Ramos (cell line): ENCODE measurements around the gene KAZN.
"Not testable (repeated sequence)": the region's sequence is repeated elsewhere in the genome, so short reads cannot be mapped to it uniquely, and the experiment has no call there.

ENCODE experiments used
- in situ Hi-C: fragments of 300-500 bp; cut with MboI; formaldehyde crosslinking; loops from one replicate; pipeline ENCODE4 v1.14.3; 2022; ENCODE audit warnings: low sequenced_read_pairs; ENCODE audit not compliant: unreplicated experiment

The KAZN gene

DNA sequence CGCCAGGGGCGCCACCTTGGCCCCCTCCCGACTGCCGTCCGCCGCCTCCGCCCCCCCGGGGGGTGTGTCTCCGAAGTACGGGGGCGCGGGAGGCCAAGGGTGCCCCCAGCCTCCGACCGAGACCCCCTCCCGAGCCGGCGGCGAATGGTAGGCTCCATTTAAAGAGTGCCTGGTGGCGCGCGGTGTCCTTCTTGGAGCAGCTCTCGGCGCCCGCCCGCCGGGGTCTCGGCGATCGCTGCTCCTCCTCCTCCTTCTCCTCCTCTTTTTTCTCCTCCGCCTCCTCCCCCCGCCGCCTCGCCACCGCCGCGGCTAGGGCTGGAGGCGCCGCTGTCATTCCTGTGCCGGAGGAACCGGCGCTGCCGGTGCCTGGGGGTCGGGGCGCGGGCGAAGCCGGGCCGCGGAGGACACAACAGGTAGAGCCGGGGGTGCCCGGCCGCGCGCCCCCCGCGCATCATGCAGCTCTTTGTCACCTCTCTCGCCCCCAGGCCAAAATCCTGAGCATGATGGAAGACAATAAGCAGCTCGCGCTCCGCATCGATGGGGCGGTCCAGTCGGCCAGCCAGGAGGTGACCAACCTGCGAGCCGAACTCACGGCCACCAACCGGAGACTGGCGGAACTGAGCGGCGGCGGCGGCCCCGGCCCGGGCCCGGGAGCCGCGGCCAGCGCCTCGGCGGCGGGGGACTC is at the start of gene KAZN:
KAZN (plus strand) TSS at position 188 of the 685 bp plus-strand sequence.
- in situ Hi-C loops, result no loop called here

DNA sequence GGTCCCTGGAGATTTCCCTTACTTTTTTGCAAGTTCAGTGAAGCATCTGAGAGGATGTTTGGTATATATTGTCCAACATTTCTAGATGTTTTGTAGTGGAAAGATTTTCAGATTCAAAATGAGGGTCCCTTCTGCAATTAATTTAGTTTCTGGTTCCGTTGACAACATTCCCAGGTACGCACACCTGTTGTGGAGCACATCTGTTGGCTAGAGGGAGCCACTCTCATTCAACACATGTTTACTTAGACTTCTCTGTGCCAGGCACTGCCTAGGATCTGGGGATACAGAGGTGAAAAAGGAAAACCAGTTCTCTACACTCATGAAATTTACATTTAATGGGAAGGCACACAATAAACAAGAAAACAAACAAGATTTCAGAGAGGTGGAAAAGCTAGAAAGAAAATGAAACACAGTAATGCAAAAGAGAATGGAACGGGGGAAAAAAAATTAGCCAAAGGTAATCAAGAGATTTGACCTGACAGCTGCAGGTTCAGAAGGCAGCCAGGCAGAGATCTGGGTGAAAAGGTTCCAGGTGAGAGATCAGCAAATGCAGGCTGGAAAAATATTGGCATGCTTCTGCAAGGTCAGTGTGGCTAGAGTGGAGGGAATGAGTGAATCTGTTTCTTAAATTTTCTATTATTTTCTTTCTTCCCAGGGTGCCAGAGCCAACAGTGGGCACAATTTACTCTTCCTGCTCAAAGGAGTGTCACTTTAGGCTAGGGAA is 48.4 kb upstream of the KAZN start:
- in situ Hi-C loops, result no loop called here

DNA sequence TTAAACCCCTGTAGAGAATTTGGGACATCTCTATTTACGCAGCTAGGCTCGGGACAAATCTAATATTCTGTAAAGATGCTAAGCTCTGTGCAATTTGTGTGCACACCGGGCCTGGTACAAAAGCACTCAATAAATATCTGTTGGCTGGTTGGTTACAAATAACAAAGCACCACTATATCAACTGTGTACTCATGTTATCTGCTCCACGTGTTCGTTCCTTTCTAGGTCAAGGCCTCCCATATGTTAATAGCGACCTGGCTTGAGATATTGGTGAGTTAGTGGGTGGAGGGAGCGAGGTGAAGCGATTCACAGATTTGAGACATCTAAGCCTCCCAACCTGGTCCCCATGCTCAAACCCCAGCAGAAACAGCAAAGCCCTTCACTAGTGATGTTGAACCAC is 47.1 kb upstream of the KAZN start:
- in situ Hi-C loops, result no loop called here

DNA sequence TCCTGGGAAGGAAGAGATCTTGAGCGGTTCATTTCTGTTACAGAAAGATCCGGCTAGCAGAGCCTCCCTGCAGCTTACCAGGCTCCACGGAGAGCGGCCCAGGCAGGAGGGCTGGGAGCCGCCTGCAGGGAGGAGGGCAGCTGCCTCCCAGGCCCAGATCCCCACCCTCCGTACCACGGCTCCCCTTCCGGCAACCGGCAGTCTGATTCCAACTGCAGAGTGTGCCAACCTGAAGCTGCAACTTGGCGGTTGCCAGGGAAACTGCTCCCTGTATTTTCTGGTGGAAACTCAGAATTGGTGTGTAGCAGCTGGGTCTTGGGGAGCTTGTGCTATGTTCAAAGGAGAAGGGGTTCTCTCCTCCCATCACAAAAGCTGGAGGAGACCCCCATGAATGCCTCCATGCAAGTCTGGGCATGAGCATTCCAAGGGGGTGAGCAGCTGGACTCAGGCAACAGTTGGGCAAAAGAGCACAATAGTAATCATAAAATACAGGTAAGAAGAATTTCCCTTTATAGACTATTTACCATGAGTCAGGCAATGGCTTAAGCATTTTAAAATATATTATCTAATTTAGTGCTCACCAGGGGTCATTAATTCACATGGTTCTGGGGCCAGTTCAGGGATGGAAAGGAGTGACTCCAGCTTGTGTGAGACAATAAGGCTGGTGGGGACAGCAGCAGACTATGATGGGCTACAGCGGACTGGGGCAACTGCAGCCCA is 46.1 kb upstream of the KAZN start:
- in situ Hi-C loops, result no loop called here

DNA sequence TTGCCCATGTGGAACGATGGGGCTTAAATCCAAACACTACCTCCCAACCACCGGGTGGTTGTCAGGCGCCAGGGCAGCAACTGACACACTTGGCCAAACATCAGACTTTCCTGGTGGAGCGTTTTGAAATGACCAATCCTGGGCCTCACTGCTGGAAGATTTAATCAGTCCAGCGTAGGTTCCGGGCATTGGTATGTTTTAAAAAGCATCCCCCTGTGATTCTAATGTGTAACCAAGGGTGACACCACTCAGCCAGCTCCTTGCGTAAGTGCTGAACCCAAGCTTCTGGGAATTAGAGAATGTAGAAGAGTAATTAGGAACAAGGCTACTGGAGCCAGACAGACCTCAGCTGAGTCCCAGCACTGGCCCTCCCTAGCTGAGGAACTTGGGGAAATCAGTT is 44.8 kb upstream of the KAZN start:
- in situ Hi-C loops, result no loop called here

DNA sequence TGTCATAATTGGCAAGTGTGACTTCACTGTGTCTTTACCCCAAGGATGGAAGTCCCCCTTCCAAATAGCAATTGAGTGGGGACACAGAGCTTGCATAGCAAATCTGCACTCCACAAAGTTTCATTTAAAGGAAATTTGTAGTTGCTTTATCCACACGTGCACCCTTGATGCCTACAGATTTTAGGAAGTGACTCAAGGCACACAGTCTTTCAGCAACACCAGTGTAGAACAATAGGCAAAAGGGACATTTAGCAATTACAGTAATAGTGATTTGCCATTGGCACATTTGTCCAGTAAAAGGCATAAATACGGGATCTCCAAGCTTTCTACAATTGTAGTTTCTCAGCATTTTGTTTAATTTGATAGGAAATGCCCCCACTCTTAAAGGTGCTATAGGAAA is 43.4 kb upstream of the KAZN start:
- in situ Hi-C loops, result no loop called here

DNA sequence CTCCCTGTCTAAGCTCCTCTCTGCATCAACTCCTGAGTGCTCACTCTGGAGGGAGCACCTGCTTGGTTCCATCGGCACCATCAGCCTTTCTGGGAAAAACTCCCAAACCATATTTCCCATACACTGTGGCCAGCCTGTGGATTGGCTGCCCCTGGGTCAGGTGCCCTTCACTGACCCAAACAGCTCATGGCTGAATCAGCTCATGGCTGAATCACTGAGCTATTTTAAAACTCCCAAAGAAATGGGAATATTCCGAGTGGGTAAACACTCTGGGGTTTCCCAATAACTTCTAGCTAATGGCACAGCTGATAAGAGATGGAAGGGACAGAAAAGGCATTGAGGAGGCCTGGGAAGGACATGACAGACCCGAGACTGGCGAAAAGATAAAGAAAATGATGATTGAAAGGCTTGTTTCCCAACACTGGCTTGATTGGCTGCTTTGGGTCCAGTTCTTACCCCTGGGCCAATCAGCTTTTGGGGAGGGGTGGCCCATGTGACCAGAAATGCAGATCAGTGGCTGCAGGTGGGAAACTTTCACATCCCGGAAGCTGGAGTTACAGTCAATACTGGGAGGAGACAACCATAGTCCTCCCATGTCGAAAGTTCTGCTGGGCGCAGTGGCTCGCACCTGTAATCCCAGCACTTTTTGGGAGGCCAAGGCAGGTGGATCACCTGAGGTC is 37.3 kb upstream of the KAZN start:
- in situ Hi-C loops, result no loop called here

DNA sequence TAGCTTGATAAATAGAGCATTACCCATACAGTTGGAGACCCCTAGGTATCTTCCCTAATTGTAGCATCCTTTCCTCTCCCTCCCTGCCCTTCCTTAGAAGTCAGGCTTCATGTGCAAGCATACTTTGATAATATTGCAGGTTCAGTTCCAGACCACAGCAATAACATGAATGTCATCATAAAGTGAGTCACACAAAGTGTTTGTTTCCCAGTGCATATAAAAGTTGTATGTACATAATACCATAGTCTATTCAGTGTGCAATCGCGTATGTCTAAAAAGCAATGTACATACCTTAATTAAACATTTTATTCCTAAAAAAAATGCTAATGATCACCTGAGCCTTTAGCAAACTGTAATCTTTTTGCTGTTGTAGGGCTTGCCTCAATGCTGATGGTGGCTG is 33.4 kb upstream of the KAZN start:
- in situ Hi-C loops, result no loop called here

DNA sequence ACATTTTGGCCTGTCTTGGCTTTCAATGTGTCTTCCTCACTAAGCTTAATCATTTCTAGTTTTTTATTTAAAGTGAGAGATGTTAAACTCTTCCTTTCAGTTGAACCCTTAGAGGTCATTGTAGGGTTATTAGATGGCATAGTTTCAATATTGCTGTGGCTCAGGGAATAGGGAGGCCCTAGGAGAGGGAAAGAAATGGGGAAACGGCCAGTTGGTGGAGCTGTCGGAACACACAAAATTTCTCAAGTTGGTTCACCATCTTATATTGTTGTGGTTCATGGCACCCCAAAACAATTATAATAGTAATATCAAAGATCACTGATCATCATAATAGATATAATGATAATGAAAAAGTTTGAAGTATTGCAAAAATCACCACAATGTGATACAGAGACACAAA is 31.4 kb upstream of the KAZN start:
- in situ Hi-C loops, result no loop called here

DNA sequence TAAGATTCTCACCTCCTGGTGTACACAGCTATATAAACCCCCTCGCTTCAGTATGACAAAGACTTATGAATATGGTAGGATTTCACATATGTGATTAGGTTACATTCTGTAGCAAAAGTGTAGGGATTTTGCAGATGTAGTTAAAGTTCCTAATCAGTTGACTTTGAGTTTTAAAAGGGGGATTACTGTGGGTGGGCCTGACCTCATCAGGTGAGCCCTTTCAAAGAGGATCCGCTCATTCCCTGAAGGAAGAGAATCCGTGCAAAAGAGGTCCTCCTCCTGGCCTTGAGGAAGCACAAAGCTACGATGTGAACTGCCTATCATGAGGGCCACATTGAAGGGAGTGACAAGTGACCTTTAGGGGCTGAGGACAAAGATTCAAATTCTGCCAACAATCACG is 30.6 kb upstream of the KAZN start:
- in situ Hi-C loops, result no loop called here

DNA sequence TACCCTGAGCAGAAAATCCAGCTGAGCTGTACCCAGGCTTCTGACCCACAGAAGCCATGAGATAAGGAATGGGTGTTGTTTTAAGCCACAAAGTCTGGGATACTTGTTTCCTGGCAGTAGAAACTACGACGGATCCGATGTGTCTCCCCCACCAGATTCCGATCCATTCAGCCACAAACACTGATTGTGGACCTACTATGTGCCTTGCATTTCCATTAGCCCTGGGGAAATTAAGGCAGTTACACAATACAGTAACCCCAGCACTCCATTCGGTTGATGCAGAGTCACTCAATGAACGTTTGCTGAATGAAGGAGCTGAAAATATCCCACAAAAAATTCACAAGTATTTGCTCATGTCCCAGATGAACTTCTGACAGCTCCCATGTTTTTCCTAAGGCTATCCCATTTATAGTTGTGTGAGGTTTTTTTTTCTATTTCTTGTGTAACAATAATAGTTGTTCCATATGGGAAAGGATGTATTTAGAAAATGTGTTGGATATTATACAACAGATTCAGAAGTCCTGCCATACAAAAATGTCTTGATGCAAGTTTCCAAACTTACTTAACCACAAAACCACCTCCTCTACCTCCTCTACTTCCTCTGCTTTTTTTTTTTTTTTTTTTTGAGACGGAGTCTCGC is 29.6 kb upstream of the KAZN start:
- in situ Hi-C loops, result no loop called here

DNA sequence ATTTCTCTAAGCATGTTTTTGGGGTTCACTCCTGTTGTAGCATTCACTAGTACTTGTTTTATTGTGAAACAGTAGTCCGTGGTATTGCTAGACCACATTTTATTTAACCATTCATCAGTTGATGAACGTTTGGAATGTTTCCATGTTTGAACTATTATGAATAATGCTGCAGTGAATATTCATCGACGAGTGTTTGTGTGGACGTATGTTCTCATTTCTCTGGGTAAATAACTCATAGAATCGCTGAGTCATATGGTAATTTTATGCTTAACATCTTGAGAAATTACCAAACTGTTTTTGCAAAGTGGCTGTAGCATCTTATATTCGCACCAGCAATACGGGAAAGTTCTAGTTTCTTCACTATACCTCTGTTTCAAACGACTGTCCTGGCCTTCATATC is 28.0 kb upstream of the KAZN start:
- in situ Hi-C loops, result no loop called here

DNA sequence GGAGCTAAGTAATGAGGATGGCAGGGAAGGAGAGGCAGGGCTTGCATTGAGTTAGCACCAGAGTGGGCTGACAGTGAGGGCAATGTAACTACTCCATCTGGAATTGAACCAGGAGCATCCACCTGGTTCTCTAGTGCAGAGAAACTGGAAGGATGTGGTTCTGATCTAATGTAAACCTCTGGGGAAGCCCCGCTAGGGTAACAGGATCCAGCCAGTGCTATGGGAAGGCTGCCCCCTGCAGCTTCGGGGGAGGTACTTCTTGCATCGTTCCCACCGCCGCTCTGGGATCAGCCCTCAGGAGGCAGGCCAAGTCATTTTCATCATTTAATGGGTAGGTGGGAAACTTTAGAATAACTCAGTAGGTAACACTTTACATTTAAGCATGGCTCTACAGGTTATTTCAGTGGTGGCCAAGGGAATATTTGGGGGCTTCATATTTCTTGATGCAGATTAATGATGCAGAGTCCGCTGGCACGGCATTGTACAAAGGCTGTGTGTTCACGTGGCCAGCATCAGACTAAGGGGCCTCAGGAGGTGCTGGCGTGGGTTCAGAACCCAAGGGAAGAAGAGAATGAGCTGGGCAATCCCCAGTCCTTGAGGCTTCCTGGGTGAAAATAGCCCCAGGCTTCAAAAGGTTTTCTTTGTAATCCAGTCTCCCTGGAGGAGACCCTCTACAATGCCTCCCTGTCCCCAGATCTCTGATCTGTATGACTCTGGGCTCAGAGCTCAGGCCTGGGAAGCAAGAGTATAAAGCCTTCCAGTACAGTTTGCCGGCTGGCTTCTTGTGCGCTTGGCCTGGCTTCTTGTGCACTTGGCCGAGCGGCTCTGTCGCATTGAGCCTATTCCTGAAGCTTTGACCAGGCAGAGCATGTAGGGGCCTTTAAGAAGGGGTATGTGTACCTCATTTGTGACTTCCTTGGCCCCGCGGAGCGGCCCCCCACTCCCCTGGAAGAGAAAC is 26.4 kb upstream of the KAZN start:
- in situ Hi-C loops, result no loop called here

DNA sequence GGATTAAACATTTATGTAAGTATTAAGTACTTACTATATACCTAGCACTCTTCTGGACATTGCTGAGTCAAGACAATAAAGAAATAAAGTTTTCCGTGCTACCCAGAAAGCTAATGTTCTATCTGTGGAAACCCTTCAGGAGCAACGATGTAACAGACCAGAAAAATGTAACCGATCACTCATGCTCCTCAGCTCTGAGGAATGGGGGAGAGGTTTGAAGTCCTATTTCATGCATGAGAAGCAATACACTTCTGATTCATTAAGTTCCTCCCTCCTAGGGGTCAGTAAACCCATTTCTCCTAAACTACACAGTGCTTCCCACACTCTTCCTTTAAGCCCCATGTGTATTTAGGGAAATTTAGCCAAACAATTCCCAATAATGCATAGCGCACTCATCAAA is 25.6 kb upstream of the KAZN start:
- in situ Hi-C loops, result no loop called here

DNA sequence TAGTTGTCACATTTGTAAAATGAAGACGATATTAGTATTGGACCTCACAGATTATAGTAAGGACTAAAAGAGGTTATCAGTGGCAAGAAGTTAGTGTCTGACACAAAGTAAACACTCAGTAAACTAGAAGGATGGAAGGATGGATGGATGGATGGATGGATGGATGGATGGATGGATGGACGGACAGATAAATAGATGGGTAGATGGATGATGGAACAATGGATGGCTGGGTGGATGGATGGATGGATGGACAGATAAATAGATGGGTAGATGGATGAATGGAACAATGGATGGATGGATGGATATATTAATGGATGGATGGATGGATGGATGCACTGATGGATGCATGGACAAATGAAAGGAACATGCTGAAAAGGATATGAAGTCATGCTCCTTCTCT is 22.3 kb upstream of the KAZN start:
- in situ Hi-C loops, result no loop called here

DNA sequence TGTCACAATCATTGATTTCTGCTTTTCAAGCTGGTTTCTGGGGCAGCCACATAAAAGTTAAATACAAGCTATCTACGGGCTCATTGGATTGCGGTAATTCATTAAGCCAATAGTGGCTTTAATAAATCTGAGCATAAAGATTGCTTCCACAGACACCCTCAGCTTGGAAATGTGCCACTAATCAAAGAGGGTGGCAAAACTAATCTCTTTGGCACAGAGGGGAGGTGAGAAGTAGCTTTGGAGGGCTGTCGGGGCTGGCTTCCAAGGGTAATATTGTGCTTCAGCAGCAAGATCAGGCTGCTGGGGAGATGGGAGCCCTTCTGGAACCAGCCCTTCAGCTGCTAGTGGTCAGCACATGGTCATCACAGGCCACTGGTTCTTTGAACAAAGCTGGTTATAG is 21.2 kb upstream of the KAZN start:
- in situ Hi-C loops, result no loop called here

DNA sequence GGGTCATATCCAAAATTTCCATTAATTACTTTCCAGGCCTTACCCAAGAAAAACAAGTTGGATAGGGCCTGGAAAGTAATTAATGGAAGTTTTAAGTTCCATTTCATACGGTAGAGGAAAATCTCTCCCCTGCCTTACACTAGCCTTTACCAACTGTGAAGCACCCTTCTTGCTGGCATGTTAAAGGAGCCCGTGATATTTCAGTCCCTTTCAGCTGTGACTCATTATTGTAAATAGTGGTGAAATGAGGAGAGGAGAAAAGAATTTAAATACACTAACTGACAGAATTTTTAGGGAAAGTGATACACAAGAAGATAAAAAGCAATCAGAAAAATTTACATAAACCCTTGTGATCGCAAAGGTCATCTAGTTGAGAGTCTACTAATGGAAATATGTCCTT is 20.3 kb upstream of the KAZN start:
- in situ Hi-C loops, result no loop called here

DNA sequence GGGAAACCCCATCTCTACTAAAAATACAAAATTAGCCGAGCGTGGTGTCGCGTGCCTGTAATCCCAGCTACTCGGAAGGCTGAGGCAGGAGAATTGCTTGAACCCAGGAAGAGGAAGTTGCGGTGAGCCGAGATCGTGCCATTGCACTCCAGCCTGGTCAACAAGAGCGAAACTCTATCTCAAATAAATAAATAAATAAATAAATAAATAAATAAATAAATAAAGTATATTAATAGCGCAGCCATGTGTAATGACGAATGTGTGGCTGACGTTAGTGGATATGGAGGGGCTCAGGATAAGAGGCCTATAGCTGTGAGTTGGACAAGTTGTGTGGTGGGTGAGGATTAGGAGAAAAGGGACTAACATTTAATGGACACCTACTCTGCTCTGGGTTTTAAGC is 18.2 kb upstream of the KAZN start:
- in situ Hi-C loops, result not testable (repeated sequence)

DNA sequence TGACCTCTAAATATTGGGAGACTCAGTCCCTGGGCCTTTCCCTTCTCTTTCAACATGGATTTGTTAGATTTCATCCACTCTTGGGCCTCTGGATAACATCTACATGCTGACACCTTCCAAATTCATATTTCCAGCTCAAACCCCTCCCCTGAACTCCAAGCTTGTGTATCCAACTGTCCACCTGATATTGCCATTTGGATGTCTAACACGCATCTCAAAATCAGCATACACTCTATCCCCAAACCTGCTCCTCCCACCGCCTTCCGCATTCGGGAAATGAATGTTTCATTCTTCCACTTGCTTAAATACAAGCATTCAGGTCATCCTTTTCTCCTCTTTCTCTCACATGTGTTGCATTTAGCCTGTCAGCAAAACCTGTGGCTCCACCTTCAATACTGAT is 17.5 kb upstream of the KAZN start:
- in situ Hi-C loops, result no loop called here
